Islet of Langerhans (tissue), 1 donor: ENCODE data around the gene CYSRT1.

ENCODE experiments used
- FAIRE-seq: peaks from one replicate; lab custom pipeline; 2011; peaks lifted over from hg19 to GRCh38; lab: Jason Lieb, UNC

Gene CYSRT1, protein sequence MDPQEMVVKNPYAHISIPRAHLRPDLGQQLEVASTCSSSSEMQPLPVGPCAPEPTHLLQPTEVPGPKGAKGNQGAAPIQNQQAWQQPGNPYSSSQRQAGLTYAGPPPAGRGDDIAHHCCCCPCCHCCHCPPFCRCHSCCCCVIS

DNA sequence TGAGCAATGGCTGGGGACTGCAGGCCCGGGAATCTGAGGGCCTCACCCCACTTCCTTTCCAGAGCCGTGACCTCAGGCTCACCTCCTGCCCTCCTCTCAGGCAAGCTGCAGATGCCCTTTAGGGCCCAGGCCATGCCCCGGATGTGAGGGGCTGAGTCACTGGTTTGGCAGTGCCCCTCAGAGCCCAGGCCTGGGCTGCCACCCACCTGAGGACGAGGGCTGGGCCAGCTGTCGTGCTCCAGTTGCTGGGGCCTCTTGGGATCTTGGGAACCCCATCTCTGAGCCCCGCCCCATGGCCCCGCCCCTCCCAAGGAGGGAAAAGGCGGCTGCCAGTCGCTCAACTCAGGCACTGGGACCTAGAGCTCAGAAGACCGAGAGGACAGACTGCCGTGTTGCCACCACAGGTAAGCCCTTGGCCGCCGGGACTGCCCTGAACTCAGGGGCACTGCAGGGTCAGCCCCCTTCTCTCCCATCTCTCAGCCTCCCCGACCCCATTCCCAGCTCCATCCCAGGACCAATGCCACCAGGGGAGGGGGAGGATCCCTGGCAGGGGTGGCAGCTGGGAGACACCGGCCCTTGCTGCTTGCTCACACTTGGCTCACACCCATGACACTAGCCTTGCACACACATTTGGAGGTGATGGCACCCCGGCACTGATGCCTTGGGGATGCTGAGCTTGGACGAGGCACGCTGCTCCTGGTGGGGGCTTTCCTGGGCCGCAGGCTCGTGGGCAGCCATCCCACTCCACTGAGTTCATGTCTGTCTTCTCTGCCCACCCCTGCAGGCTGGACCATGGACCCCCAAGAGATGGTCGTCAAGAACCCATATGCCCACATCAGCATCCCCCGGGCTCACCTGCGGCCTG, at the start of gene CYSRT1:
Gene CYSRT1 (plus strand): TSS at position 345 of the 865 bp plus-strand sequence. CDS start 448 bp downstream, at position 793.
- FAIRE-seq: no peak

DNA sequence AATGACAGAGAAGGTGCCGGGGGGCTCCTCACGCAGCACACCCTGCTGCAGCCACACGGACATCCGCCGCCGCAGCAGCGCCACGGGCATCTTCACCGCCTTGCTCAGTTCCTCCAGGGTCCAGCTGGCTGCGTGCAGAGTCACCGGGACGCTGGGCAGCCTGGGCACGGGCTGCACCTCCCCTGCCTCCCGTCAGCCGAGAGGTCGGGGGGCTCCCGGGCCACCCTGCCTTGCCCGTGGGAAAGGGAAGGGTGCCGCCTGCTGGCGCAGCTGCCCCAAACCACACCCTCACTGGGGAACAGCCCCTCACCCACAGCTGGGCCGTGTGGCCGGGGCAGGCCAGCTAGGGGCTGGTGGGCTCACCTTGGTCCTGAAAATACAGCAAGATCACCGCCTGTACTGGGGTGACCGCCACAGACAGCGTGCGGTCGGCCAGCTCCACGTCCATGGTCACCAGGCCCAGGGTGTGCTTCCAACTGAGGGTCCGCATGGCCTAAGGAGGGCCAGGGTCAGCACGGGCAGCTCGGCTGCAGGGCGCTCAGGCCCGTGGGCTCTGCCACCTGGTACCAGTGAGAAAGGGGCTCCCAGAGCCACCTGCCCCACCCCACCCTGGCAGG, 49.5 kb upstream of the CYSRT1 start:
- FAIRE-seq: no peak

DNA sequence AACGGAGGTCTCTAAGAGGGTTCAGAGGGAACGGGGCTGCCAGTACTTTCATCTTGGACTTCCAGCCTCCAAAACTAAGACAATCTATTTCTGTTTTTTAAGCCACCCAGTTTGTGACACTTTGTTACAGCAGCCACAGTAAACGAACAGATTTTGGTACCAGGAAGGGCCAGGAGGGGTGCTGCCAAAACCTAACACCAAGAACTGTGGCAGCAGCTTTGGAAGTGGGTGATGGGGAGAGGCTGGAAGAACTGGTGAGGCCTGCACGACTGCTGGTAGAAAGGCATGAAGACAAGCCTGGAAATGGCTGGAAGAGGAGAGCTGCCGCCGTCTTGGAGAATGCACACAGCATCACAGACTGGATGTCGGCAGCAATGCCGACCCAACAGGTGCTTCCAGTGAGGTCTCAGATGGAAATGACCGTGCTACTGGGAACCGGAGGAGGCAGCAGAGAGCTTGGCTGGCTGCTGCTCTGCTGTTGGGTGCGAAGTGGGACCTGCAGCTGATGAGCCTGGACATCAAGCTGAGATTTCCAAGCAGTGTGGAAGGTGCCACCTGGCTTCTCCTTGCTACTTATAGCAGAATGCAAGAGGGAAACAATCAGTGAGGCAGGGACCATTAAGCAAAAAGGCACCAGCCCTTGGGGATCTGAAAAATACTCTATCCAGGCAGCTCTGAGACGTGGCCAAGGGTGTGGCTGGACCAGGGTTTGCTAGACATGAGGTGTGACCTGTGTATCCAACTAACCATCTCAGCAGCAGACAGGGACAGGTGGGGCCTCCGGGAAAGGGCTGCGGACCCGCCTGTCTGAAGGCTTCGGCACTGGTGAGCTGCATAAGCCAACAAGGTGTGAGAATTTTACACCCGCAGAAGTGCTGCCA, 48.4 kb upstream of the CYSRT1 start:
- no peak for FAIRE-seq

DNA sequence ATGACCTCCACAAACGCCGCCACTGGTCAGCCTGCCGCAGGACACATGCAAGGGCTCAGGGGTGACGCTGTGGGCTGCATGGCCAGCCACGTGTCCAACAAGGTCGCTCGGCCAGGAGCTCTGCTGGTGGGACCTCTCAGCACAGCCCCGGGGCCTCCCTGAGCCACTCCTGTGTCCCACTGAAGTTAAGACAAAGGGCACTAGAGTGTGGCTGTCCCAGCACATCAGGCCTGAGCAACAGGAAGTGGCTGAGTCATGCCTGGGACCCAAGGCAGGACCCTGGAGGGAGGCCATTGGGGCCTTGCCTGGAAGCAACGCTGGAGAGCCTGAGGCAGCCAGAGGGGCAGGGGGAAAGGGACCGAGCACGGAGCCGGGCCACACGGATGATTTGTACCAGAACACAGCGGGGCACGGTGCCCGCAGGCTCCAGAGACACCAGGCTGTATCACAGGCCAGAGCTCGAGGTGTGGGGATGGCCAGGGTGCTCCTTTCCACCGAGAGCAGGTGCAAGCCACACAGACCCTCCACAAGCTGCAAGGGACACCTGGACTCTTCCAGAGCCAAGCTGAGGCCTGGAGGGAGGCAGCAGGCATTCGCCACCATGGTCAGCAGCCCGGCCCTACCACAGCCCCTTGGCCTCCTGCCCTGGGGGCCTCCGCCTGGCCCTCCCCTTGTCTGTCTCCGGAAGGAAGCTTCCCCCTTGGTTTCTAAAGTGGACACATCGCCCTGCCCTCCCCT, 46.6 kb upstream of the CYSRT1 start:
- no peak for FAIRE-seq

DNA sequence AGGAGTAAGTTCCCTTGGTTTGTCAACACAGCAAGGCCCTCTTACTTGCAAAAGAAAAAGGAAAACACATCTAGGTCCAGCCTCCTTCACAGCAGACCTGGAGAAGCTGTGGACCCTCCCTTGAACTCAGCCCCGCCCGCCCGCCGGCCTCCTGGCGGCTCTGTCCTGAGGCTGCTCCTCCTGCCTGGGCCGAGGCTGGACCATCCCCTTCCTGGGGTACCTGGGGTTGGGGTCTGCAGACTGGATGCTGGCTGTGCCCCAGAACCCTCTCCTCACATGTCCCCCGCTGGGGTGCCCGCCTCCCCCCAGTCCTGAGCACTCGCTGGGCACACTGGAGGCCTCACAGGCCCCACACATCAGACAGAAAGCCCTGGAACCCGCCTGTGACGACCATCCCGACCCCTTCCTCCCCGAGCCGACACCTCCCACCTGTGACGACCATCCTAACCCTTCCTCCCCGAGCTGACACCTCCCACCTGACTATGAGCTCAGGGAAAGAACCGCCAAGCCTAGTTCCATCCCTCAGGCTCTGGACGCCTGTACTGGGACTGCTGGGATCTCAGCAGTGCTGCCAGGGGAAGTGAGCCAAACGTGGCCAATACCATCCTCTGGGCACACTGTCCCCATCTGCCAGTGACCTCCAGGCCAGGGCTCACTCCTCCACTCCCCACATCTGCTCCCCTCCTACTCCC, 45.9 kb upstream of the CYSRT1 start:
- no peak for FAIRE-seq

DNA sequence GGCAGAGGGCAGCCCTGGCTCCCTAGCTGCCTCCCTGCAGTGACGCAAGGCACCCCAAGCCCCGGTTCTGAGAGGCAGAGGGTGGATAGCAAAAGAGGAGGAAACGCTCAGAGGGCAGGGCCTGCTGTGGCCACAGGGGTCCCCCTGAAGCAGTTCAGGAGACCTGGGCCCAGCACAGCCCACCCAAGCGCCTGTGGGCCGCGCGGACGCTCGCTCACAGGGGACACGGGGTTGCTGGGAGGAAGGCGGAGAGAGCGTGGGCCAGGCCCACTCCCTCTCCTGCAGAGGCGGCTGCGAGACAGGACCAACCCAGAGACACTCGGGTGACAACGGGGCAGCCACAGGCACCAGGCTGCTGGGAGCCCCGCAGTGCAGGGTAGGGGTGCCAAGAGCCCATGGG, 45.2 kb upstream of the CYSRT1 start:
- no peak for FAIRE-seq

DNA sequence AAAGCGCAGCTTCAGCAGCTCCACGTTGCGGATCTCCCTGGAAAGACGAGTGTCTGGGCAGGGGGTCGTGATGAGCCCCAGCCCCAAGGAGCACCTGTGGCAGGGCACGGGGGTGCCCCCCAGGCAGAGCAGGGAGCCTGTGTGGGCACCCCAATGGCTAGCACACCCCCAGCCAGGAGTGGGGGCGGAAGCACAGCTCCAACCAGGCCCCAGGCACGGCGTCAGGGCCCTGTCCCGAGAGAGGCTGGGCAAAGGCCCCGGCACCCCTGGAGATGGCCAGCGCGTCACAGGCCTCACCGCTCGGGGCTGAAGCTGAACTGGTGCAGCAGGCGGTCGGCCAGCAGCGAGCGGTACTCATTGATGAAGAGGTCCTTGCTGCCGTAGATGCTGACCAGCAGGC, 44.5 kb upstream of the CYSRT1 start:
- FAIRE-seq: no peak

DNA sequence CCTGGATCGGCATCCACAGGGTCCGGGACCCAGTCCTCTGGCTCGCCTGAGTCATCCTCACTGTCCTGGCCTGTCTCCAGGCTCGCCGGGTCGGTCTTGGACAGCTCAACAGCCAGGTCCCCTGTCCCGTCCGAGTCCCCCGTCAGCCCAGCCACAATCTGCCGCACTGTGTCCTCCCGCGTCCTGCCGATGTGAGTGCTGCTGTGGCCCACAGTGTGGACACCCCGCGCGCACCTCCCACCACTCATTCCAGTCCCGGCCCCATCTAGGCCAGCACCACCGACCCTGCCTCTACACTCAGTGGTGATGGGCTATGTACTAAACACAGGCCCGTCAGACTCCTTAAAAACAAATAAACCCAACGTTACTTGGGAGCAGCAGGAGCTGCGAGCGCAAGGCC, 43.3 kb upstream of the CYSRT1 start:
- FAIRE-seq: no peak

DNA sequence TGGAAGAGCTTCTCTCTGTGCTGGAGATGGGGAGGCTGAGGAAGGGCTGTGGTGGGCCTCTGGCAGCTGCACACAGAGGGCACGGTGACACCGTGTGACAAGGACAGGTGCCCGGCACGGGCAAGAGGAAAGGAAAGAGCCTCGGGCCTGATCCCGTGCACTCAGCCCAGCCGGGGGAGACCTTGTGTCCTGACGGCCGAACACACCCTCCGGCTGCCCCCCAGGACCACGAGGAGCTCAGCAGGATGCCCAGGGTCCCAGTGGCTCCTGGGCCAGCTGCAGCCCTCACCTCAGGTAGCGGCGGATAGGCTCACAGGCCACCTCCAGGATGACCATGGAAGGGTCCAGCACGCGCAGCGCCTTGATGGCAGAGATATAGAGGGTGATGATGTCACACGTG, 42.1 kb upstream of the CYSRT1 start:
- no peak for FAIRE-seq

DNA sequence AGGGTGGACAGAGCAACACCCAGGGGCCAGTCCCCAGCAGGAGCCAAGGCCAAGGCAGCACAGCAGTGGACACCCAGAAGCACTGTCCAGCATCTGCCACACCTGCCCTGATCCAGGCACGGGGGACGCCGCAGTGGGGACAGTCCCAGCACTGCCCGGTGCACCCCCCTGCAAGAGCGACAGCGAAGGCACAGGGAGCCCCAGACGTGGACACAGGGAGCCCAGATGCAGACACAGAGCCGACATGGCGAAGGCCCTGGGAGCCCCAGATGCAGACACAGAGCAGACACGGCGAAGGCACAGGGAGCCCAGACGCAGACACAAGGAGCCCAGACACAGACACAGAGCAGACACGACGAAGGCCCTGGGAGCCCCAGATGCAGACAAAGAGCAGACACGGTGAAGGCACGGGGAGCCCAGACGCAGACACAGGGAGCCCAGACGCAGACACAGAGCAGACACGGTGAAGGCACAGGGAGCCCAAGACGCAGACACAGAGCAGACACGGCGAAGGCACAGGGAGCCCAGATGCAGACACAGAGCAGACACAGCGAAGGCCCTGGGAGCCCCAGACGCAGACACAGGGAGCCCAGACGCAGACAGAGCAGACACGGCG, 40.9 kb upstream of the CYSRT1 start:
- no peak for FAIRE-seq

DNA sequence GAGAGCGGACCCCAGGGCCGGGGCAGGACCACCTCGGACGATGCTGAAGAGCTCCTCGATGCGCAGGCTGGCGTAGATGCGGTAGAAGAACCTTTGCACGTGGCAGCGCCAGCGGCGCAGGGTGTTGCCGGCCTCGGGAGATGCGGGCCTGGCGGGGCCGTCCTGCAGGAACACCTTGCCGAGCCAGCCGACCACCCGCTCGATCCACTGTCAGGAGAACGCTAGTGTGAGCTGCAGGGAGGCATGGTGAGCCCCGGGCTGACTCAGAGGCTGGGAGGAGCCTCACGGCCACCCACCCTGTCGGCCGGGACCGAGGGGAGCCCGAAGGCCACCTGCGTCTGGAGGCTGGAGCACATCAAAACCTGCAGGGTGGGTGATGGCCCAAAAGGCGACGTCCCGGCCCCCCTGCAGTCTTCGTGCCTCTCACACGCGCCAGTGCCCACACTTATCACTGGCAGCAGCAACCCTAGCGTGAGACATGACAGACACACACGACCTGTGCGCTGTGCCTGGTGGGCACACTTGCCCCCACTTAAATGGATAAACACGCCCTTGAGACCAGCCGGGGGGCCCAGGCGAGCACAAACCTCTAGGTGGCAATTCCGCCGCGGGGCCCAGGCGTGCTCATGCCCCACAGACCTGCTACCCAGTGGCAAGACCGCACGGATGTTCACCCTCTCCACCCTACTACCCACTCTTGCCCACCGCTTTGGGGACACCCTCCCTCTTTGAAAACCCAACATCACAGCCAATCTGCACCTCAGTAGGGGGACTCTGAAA, 39.9 kb upstream of the CYSRT1 start:
- FAIRE-seq: no peak

DNA sequence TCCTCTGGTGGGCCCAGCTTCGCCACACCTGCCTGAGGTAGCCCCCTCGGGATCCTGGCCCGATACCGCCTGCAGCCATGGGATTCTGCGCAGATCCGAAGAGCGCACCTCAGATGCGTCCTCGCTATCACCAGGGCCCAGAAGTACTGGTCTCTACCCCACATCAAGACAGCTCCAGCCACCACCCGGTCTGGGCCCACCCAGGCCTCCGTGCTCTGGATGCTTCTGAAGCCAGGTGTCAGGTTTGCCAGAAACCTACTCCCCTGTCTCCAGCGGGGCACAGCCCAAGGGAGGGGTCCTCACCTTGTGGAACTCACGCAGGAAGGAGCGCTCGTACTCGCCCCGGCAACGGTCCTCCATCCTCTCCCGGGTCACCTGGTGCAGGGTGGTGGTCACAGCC, 39.1 kb upstream of the CYSRT1 start:
- FAIRE-seq: no peak

DNA sequence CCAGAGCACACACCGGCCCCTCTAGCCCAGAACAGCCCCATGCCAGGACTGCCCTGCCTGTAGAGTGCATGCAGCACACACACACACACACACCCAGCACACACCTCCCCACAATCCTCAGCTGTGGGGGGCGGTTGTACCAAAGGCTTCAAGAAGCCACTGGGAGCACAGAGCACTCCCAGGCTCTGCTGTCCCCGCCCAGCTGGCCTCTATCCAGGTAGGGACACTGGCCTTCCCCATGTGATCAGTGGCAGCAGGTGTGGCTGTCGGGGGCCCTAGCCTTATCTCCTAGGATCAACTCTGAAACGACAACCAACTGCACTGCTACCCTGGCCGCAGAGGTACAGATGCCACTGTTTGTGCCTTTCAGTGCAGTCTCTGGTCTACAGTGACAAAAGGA, 38.6 kb upstream of the CYSRT1 start:
- FAIRE-seq: no peak

DNA sequence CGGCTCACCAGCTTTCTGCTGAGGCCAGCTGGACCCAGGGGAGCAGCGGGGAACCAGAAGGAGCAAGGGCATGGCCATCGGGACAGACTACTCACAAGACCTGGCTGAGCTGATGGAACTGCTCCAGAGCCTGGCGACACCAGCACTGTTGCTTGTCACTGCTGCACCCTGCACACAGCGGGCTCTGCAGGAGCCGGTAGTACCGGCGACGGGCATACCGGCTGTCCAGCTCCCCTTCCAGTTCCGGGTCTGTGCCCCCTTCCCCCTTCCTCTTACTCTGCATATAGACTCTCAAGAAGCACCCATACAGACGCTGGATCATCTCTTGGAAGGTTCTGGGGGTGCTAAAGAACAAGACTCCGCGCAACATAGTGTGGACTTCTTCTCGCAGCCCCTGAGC, 37.6 kb upstream of the CYSRT1 start:
- no peak for FAIRE-seq

DNA sequence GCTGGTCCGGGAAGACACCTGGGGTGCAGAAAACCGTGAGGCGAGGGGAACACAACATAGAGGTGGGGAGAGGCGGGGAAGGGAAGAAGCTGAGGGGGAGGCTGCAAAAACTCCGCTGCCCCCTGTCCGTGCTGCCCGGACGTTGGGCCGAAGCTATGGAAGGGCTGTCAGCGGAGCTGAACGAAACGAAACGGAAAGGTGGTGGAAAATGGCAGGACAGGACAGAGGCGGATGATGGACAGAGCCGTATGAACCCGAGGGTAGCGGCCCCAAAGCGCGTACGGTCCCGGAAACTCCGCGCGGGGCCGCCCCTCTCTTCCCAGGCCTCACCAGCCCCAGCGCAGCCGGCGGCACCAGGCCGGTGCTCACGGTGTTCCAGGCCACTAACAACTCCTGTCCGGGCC, 36.9 kb upstream of the CYSRT1 start:
- FAIRE-seq: no peak

DNA sequence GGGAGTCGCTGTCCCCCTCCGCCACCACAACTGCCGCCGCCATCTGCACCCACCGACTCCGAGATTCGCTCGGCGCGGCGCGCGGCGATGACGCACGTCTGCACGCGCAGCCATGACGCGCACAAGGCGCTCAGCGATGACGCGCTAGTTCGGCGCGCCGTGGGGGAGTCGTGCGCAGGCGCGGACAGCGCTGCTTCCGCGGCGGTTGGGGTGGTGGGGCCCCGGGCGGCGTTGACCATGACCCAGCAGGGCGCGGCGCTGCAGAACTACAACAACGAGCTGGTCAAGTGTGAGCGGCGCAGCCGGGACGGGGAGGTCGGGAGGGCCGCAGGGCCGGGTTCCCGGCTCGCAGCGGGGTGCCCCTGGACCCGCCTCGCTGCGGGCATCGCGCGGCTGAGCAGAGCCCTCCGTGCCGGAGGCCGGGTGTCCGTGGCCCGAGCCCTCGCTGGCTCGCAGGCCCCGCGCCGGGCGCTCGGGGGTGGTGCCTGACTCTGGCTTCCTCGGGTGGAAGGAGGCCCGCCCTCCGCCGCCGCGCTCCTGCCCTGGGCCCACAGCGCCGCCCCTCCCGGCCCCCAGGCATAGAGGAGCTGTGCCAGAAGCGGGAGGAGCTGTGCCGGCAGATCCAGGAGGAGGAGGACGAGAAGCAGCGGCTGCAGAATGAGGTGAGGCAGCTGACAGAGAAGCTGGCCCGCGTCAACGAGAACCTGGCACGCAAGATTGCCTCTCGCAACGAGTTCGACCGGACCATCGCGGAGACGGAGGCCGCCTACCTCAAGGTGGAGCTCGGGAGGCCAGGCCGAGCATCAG, 36.3 kb upstream of the CYSRT1 start, which contains the start of the genes ANAPC2 and SSNA1:
Gene ANAPC2 (minus strand): TSS at position 71 of the 807 bp plus-strand sequence. CDS start 28 bp downstream, at position 43.
Gene SSNA1 (plus strand): TSS at position 187 of the 807 bp plus-strand sequence. CDS start 51 bp downstream, at position 238.
- no peak for FAIRE-seq

DNA sequence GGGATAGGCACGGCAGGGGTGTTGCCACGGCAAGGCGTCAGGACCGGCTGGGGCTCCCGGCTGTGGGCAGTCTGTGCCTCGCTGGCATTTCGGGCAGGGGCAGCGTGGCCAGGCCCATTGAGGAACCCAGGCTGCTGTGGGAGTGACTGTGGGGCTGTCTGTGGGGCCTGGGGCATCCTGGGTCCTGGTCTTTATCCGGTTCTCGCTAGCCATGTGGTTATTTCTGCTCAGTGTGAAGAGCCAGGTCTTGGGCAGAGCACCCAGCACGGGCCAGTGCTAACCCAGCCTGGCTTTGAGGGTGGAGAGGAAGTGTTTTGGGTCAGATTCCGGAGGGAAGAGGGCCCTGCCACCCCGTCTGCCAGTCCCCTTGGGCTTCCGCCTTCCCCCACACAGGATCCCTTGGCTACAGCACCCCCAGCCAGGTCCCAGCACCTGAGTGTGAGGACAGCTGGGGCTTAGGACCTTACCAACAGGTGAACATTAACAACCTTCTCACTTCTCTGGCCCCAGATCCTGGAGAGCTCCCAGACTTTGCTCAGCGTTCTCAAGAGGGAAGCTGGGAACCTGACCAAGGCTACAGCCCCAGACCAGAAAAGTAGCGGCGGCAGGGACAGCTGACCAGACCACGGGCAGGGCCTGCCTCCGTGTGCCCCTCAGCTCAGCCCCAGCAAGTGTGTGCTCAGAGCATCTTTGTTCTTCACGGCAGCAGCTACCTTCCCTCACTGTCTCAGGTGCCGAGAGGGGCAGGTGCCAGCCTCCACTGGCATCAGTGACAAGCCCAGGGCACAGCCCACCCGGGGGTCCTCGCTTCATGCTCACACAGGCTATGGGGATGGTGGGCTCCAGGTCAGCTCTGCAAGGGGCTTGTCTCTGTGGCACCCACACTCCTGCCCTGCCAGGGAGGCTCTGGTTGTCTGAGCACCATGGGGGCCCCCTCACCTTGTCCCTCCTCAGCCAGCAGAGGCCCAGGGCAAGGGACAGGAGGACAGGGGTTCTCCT, 35.4 kb upstream of the CYSRT1 start:
- no peak for FAIRE-seq
